IMR-90 (cell line): ENCODE data around the gene SRPK1. TPM values are rescaled to one million over a fixed set of nuclear protein-coding genes. Genes with fewer than 3 reads are reported as not detected.
A peak's percentile ranks its signal among the peaks of the same experiment; 100 is the strongest.
"Not testable (repeated sequence)": the region's sequence is repeated elsewhere in the genome, so short reads cannot be mapped to it uniquely, and the experiment has no call there.

Experiments used
- ATAC-seq: fragments of 200-7000 bp; cut with Tn5 transposase; 2 replicates; pipeline ENCODE4 v1.9.1; 2020; ENCODE audit warnings: low read depth, mild to moderate bottlenecking, moderate library complexity
- BruUV-seq: library from RNA; stranded (reverse); fragments of 400-500 nt; replicated peaks from 2 replicates; lab custom pipeline; 2021; lab: Mats Ljungman, UMichigan
- CTCF ChIA-PET: fragments of 300-600 bp; formaldehyde crosslinking; extraction: SDS; loops from one replicate; lab custom pipeline; 2021; ENCODE audit warnings: antibody characterized with exemption; lab: Yijun Ruan, JAX
- POLR2A ChIA-PET: fragments of 300-600 bp; sonication (Branson Sonifier 250); formaldehyde crosslinking; loops from one replicate; lab custom pipeline; 2022; ENCODE audit warnings: antibody characterized with exemption; ENCODE audit not compliant: unreplicated experiment; lab: Charles Lee
- DNase-seq: peaks from one replicate; pipeline ENCODE4 v3.0.0; 2013
- H2AFZ ChIP-seq: replicated peaks from 2 replicates; pipeline ENCODE3; 2013; ENCODE audit warnings: low read length, mild to moderate bottlenecking; ENCODE audit not compliant: poor library complexity
- H2AK5ac ChIP-seq: 2 replicates; pipeline ENCODE4 v1.6.1; 2013; ENCODE audit warnings: low read depth, low read length, inconsistent platforms
- H2AK9ac ChIP-seq: replicated peaks from 2 replicates; pipeline ENCODE3; 2013; ENCODE audit warnings: mild to moderate bottlenecking, low read depth, low read length, moderate library complexity; ENCODE audit not compliant: poor library complexity
- H2BK120ac ChIP-seq: 2 replicates; pipeline ENCODE4 v1.6.1; 2013; ENCODE audit warnings: low read depth, low read length, inconsistent platforms
- H2BK15ac ChIP-seq: 3 replicates; pipeline ENCODE4 v1.6.1; 2013; ENCODE audit warnings: low read depth, low read length, inconsistent platforms
- H2BK20ac ChIP-seq: 2 replicates; pipeline ENCODE4 v1.6.1; 2013; ENCODE audit warnings: low read depth, mild to moderate bottlenecking, inconsistent platforms, low read length, moderate library complexity
- H2BK5ac ChIP-seq: 2 replicates; pipeline ENCODE4 v1.6.1; 2013; ENCODE audit warnings: mild to moderate bottlenecking, low read depth, low read length, inconsistent platforms; ENCODE audit not compliant: poor library complexity, severe bottlenecking
- H3K14ac ChIP-seq: replicated peaks from 2 replicates; pipeline ENCODE4 v1.6.1; 2013; ENCODE audit warnings: low read depth, low read length, inconsistent platforms
- H3K18ac ChIP-seq: 2 replicates; pipeline ENCODE4 v1.6.1; 2013; ENCODE audit warnings: low read depth, low read length, control low read depth
- H3K23ac ChIP-seq: 2 replicates; pipeline ENCODE4 v1.6.1; 2013; ENCODE audit warnings: low read depth, low read length, inconsistent platforms
- H3K27ac ChIP-seq: 2 replicates; pipeline ENCODE4 v1.5.1; 2013; ENCODE audit warnings: mild to moderate bottlenecking, control low read depth, low read length; ENCODE audit not compliant: insufficient read depth
- H3K27me3 ChIP-seq: 2 replicates; pipeline ENCODE4 v1.6.1; 2013; ENCODE audit warnings: low read length; ENCODE audit not compliant: control insufficient read depth, insufficient read depth
- H3K36me3 ChIP-seq: 2 replicates; pipeline ENCODE4 v1.6.1; 2013; ENCODE audit warnings: low read length, mixed read lengths; ENCODE audit not compliant: control insufficient read depth, insufficient read depth
- H3K4ac ChIP-seq: 2 replicates; pipeline ENCODE4 v1.6.1; 2013; ENCODE audit warnings: low read depth, low read length, inconsistent platforms
- H3K4me1 ChIP-seq: 2 replicates; pipeline ENCODE4 v1.6.1; 2013; ENCODE audit warnings: low read length, mixed read lengths; ENCODE audit not compliant: control insufficient read depth, insufficient read depth
- H3K4me2 ChIP-seq: 2 replicates; pipeline ENCODE4 v1.6.1; 2013; ENCODE audit warnings: low read depth, mild to moderate bottlenecking, control low read depth, low read length, moderate library complexity
- H3K4me3 ChIP-seq: 2 replicates; pipeline ENCODE4 v1.5.1; 2013; ENCODE audit warnings: low read depth, mild to moderate bottlenecking, control low read depth, low read length, moderate library complexity; ENCODE audit not compliant: insufficient read depth
- H3K56ac ChIP-seq: 2 replicates; pipeline ENCODE4 v1.6.1; 2013; ENCODE audit warnings: low read length, inconsistent platforms; ENCODE audit not compliant: insufficient read depth; ENCODE audit errors: extremely low read depth
- H3K79me1 ChIP-seq, 2 experiments: 2 replicates each; pipeline ENCODE4 v1.6.1; 2013; ENCODE audit warnings: low read length in 2 of 2, inconsistent platforms in 1 of 2, low read depth in 1 of 2
- H3K9ac ChIP-seq: 2 replicates; pipeline ENCODE4 v1.6.1; 2013; ENCODE audit warnings: low read depth, low read length, control low read depth
- H3K9me1 ChIP-seq: 2 replicates; pipeline ENCODE4 v1.6.1; 2013; ENCODE audit warnings: low read length, inconsistent platforms; ENCODE audit not compliant: insufficient read depth
- H3K9me3 ChIP-seq: 2 replicates; pipeline ENCODE4 v1.6.1; 2013; ENCODE audit warnings: low read length; ENCODE audit not compliant: control insufficient read depth, insufficient read depth
- H4K20me1 ChIP-seq: 2 replicates; pipeline ENCODE4 v1.6.1; 2013; ENCODE audit warnings: low read length, inconsistent platforms; ENCODE audit not compliant: insufficient read depth
- H4K5ac ChIP-seq: 2 replicates; pipeline ENCODE4 v1.6.1; 2013; ENCODE audit warnings: mild to moderate bottlenecking, low read depth, low read length, control low read depth
- H4K8ac ChIP-seq, 2 experiments: 2 replicates each; pipeline ENCODE4 v1.6.1; 2013; ENCODE audit warnings: low read depth in 2 of 2, low read length in 2 of 2, control low read depth in 1 of 2, inconsistent platforms in 1 of 2
- H4K91ac ChIP-seq: 2 replicates; pipeline ENCODE4 v1.6.1; 2013; ENCODE audit warnings: low read depth, low read length, inconsistent platforms; ENCODE audit not compliant: insufficient read depth
- CEBPB ChIP-seq: IDR thresholded peaks from 2 replicates; pipeline ENCODE4 v1.6.1; 2012; ENCODE audit warnings: low read depth, low read length, improper control_type of control experiment
- RFX5 ChIP-seq: IDR thresholded peaks from 2 replicates; pipeline ENCODE4 v1.8.0; 2012; ENCODE audit warnings: low read depth, mild to moderate bottlenecking, low read length, moderate library complexity
- WGBS, 2 experiments: methylation state at CpG; one replicate each; pipeline versions ENCODE4 v1.1.5 to v1.1.7; 2013; ENCODE audit warnings: missing lambda C conversion rate in 2 of 2; ENCODE audit not compliant: insufficient read length in 1 of 2; ENCODE audit errors: extremely low coverage in 2 of 2; 5-methylcytosine and 5-hydroxymethylcytosine counted together
- dilution Hi-C: fragments of 300-500 bp; cut with HindIII; formaldehyde crosslinking; loops from one replicate; pipeline ENCODE4 v1.14.3; 2018; ENCODE audit warnings: low sequenced_read_pairs; ENCODE audit not compliant: unreplicated experiment
- in situ Hi-C: fragments of 300-500 bp; cut with MboI; formaldehyde crosslinking; loops from 3 replicates; pipeline ENCODE4 v1.14.3; 2019; ENCODE audit warnings: low sequenced_read_pairs, inconsistent platforms, mixed read lengths
- intact Hi-C: fragments of 100-400 bp; cut with micrococcal nuclease; formaldehyde crosslinking; loops from 2 replicates; pipeline ENCODE4 v1.10.0; 2022
- polyA plus RNA-seq, 3 experiments: library from polyadenylated mRNA; depleted of rRNA; stranded (reverse); fragments of >200 nt; gene quantifications; 2 replicates each; pipeline ENCODE4 v1.2.3, GENCODE V29; 2012; ENCODE audit warnings: low replicate concordance in 1 of 3
- total RNA-seq: library from RNA; depleted of rRNA; stranded (reverse); fragments of >200 nt; gene quantifications from 2 replicates; pipeline ENCODE4 v1.2.3, GENCODE V29; 2012

Gene SRPK1
- total and polyA plus RNA-seq, 2 of the 4 experiments (the other 2 are of a cell fraction): 22.5 to 44.6 TPM

GRCh38 chr6:35911871-35912653, 8.8 kb downstream of the SRPK1 start:
- H2BK5ac ChIP-seq: peak overlapping the region; percentile 17
- H3K23ac ChIP-seq: no peak overlapping the region
- intact Hi-C loops: loop anchor here (10.0 kb wide), 1 partner anchor 183 kb away; no protein-coding TSS in a partner anchor
- POLR2A ChIA-PET: no interaction called here
- no peaks in the 10 kb centered on the region for H3K27me3 ChIP-seq
- H3K4me3 ChIP-seq: no peak overlapping the region
- H4K91ac ChIP-seq: no peak overlapping the region
- DNase-seq (peak; percentile 79), ATAC-seq (peak; percentile 81)
- no TSS peak for BruUV-seq
- WGBS, 2 experiments: no CpG with 5 or more reads among the region's 8 CpGs
- H2AK5ac ChIP-seq: no peak overlapping the region
- H2BK120ac ChIP-seq: no peak overlapping the region
- no peak overlapping the region for H2BK15ac ChIP-seq
- no peak overlapping the region for H2BK20ac ChIP-seq
- peaks cover 9 to 65% of the 10 kb centered on the region in 2 experiments; a peak in 3 of 4 replicates for H3K79me1 ChIP-seq
- no peak overlapping the region for H3K9ac ChIP-seq
- in situ Hi-C loops: no loop called here
- H4K20me1 ChIP-seq: peaks cover 5% of the 10 kb centered on the region
- no peak overlapping the region for H3K14ac ChIP-seq
- no peak overlapping the region for H3K4me2 ChIP-seq
- H3K4me1 ChIP-seq: peaks cover 3% of the 10 kb centered on the region; the same call in 1 of the 2 replicates
- no peak overlapping the region for H2AK9ac ChIP-seq
- H3K18ac ChIP-seq: no peak overlapping the region
- no peak overlapping the region for H2AFZ ChIP-seq
- peaks cover 2% of the 10 kb centered on the region; the same call in 1 of the 2 replicates for H3K9me3 ChIP-seq
- H3K9me1 ChIP-seq: no peaks in the 10 kb centered on the region
- no peak overlapping the region for H3K56ac ChIP-seq
- H3K27ac ChIP-seq: no peak overlapping the region
- no peak overlapping the region for H3K4ac ChIP-seq
- TF ChIP-seq RFX5: no peak
- 0 out of 2 replicates have a peak, but pooled peaks have one; percentile 6 for TF ChIP-seq CEBPB
- peaks cover 18% of the 10 kb centered on the region for H3K36me3 ChIP-seq
- CTCF ChIA-PET: no interaction called here
- dilution Hi-C loops: no loop called here
- H4K8ac ChIP-seq: no peak overlapping the region
- no peak overlapping the region for H4K5ac ChIP-seq

DNA sequence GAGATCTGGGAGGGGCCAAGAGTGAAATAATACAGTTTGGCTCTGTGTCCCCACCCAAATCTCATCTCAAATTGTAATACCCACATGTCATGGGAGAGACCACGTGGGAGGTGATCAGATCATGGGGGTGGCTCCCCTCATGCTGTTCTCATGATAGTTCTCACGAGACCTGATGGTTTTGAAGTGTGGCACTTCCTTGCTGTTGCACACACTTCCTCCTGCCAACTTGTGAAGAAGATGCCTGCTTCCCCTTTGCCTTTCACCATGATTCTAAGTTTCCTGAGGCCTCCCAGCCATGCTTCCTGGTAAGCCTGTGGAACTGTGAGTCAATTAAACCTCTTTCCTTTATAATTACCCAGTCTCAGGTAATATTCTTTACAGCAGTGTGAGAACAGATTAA, 11.3 kb downstream of the SRPK1 start:
- H3K4me1 ChIP-seq, H3K9ac ChIP-seq, H3K9me1 ChIP-seq, H2AK9ac ChIP-seq, H4K91ac ChIP-seq, DNase-seq, H3K4me2 ChIP-seq, H2BK5ac ChIP-seq, H3K18ac ChIP-seq, intact Hi-C loops, in situ Hi-C loops, ATAC-seq, H2BK20ac ChIP-seq, POLR2A ChIA-PET, H3K14ac ChIP-seq, H3K27me3 ChIP-seq, BruUV-seq, H3K56ac ChIP-seq, H3K4ac ChIP-seq, dilution Hi-C loops, H3K4me3 ChIP-seq, H2BK120ac ChIP-seq, H4K8ac ChIP-seq, H2AK5ac ChIP-seq, H2BK15ac ChIP-seq, CTCF ChIA-PET, H4K5ac ChIP-seq, H4K20me1 ChIP-seq, H3K9me3 ChIP-seq, H3K27ac ChIP-seq, H3K23ac ChIP-seq, H2AFZ ChIP-seq: not testable (repeated sequence)
- WGBS, 2 experiments: no CpG with 5 or more reads among the region's 2 CpGs
- H3K36me3 ChIP-seq: peaks cover 15% of the 10 kb centered on the region
- peaks cover 18 to 75% of the 10 kb centered on the region in 2 experiments; a peak in 3 of 4 replicates for H3K79me1 ChIP-seq
